ENCODE data around the gene PRLHR. TPM values are rescaled to one million over a fixed set of nuclear protein-coding genes. Genes with fewer than 3 reads are reported as not detected.

The PRLHR gene
- total RNA-seq (2014; rRNA removed) (not detected in 2 replicates), Bru-seq, nascent RNA (not detected), BruChase-seq, experiment 1, labeled RNA remaining after a 6-hour chase (percentile 26 among the genes with signal in this experiment), BruChase-seq, experiment 2, labeled RNA remaining after a 2-hour chase (percentile 25 among the genes with signal in this experiment)
- long read RNA-seq = 0 reads

DNA sequence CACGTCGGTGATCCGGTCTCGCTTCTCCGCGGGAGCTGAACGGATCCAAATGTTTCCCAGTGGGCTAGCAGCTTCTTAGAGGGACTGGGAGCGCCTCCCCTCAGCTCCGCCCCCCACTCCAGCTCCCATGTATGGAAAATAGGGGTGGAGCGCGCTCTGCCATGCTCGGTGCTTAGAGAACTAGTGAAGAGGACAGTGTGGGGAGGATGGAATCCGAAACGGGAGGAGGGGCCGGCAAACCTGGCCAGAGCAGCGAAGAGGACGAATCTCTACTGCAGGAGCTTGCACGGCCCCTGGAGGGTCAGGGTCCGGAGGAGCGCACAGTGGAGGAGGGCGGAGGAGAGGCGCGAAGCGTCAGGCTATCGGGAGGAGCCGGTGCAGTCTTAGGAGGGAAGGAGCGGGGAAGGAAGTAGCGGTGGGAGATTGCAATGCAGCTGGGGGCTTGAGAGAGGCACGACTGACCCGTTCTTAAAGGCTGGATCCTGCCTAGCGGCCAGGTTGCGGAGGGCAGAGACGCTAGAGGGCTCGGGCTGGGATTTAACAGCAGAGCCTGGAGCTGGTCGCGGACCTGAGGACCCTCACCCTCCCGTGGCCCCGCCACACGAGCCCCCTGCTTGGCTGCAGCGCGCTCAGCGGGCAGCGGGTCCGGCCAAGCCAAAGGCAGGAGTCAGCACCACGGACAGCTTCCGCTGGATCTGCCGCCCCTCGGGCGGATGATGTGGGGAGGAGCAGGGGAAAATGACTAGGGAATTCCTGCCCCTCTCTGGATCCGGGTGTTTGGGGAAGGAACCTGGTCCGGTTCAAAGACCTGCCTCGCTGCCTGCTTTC is at the start of gene PRLHR:
Gene PRLHR (minus strand): TSS at position 51 of the 828 bp plus-strand sequence. CDS start 404 bp downstream, outside the sequence.
- no peaks in the 10 kb centered on the region for H3K4me1 ChIP-seq (ENCODE audit: insufficient read depth, low read length)
- no peak within 1 kb of the TSS for H2AFZ ChIP-seq (ENCODE audit: low read length)
- peaks cover 9% of the 10 kb centered on the region; the same call in 1 of the 2 replicates for H3K27me3 ChIP-seq (ENCODE audit: low read length)
- no peak within 1 kb of the TSS for H3K4me3 ChIP-seq (ENCODE audit: low read length)
- no peak within 1 kb of the TSS for H3K4me2 ChIP-seq (ENCODE audit: low read length)
- H4K20me1 ChIP-seq (ENCODE audit: low read length) = no peaks in the 10 kb centered on the region
- H3K79me2 ChIP-seq (ENCODE audit: low read length) = no peaks in the 10 kb centered on the region
- no peaks in the 10 kb centered on the region for H3K36me3 ChIP-seq (ENCODE audit: low read depth, low read length)
- H3K9me3 ChIP-seq (ENCODE audit: low read length) = no peaks in the 10 kb centered on the region
- ChIA-PET POLR2A (ENCODE audit: unreplicated experiment) (no interaction called here), CTCF (no interaction called here)
- no peak within 1 kb of the TSS for H3K9ac ChIP-seq (ENCODE audit: low read length)
- no peaks in the 10 kb centered on the region for H3K9me2 ChIP-seq (replicated peaks; ENCODE audit: low read length)
- ATAC-seq (no peak), DNase-seq (no peak)
- no TSS peak for BruUV-seq (replicated peaks)
- TF ChIP-seq, protein P1, sequence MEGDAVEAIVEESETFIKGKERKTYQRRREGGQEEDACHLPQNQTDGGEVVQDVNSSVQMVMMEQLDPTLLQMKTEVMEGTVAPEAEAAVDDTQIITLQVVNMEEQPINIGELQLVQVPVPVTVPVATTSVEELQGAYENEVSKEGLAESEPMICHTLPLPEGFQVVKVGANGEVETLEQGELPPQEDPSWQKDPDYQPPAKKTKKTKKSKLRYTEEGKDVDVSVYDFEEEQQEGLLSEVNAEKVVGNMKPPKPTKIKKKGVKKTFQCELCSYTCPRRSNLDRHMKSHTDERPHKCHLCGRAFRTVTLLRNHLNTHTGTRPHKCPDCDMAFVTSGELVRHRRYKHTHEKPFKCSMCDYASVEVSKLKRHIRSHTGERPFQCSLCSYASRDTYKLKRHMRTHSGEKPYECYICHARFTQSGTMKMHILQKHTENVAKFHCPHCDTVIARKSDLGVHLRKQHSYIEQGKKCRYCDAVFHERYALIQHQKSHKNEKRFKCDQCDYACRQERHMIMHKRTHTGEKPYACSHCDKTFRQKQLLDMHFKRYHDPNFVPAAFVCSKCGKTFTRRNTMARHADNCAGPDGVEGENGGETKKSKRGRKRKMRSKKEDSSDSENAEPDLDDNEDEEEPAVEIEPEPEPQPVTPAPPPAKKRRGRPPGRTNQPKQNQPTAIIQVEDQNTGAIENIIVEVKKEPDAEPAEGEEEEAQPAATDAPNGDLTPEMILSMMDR (conservative IDR thresholded peaks at IDR 0.05; ENCODE audit: low read depth, low read length) = no peak
- no peak for TF ChIP-seq EZH2 (IDR thresholded peaks at IDR 0.05; ENCODE audit: low read length, unreplicated experiment)
- no peak for TF ChIP-seq EZH2phosphoT487 (IDR thresholded peaks at IDR 0.05; ENCODE audit: borderline replicate concordance, low read length)
- no peaks in the 10 kb centered on the region for H3F3A ChIP-seq (ENCODE audit: low read length, unreplicated experiment)
- intact Hi-C loops (cut with micrococcal nuclease) = no loop called here
- H3K27ac ChIP-seq (ENCODE audit: low read length) = no peak within 1 kb of the TSS

DNA sequence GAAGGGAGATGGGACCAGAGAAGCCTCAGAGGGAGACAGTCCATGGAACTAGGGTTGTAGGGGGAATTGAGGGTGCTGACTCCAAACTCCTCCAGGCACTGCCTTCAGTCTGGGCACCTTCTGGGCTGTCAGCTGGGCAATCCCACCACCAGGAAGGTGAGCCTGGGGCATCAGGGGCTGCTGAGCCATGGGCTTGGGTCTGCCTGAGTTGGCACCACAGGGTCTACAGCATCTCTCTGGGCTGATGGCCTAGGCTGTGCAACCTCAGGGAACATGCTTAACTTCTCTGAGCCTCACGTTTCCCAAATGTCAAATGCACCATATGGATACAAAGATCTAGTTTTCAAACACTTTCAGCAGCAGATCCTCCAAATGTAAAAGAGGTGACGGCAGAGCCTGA is 46.8 kb upstream of the PRLHR start:
- Histone ChIP-seq H4K20me1 (ENCODE audit: low read length) (no peaks in the 10 kb centered on the region), H2AFZ (ENCODE audit: low read length) (no peak overlapping the region), H3K4me3 (ENCODE audit: low read length) (no peak overlapping the region), H3K36me3 (ENCODE audit: low read depth, low read length) (no peaks in the 10 kb centered on the region), H3K27ac (ENCODE audit: low read length) (no peak overlapping the region), H3K9ac (ENCODE audit: low read length) (no peak overlapping the region), H3K79me2 (ENCODE audit: low read length) (no peaks in the 10 kb centered on the region), H3K9me2 (replicated peaks; ENCODE audit: low read length) (no peaks in the 10 kb centered on the region), H3K4me1 (ENCODE audit: insufficient read depth, low read length) (no peaks in the 10 kb centered on the region), H3K9me3 (ENCODE audit: low read length) (no peaks in the 10 kb centered on the region), H3K27me3 (ENCODE audit: low read length) (peaks cover 18% of the 10 kb centered on the region), H3F3A (ENCODE audit: low read length, unreplicated experiment) (no peaks in the 10 kb centered on the region), H3K4me2 (ENCODE audit: low read length) (no peak overlapping the region)
- TF ChIP-seq EZH2phosphoT487 (IDR thresholded peaks at IDR 0.05; ENCODE audit: borderline replicate concordance, low read length) = no peak
- TF ChIP-seq, protein P1 (conservative IDR thresholded peaks at IDR 0.05; ENCODE audit: low read depth, low read length) = no peak
- no peak for TF ChIP-seq EZH2 (IDR thresholded peaks at IDR 0.05; ENCODE audit: low read length, unreplicated experiment)
- ATAC-seq (no peak), DNase-seq (no peak)
- BruUV-seq (replicated peaks) = no TSS peak
- POLR2A ChIA-PET (ENCODE audit: unreplicated experiment) = no interaction called here
- CTCF ChIA-PET = no interaction called here
- intact Hi-C loops (cut with micrococcal nuclease) = no loop called here

DNA sequence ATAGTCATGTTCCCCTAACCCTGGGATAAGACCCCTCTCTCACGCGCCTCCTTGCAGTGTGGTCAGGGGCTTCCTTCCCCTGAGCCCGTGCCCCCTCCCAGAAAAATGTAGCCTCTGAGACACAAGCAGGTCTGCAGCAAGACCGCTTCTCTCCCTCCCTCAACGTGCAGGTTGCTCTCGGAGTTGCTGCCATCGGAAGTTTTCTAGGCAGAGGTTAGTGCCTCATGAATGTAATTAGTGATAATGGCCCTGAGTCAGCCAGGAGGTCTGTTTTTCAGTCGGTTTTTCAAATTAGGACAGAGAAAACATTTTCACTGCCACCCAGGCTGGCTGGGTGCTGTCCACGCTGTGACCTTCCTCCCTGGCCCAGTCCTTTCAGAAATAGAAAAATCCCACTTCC is 43.2 kb upstream of the PRLHR start:
- Histone ChIP-seq H3K36me3 (ENCODE audit: low read depth, low read length) (no peaks in the 10 kb centered on the region), H3K4me2 (ENCODE audit: low read length) (no peak overlapping the region), H3K4me3 (ENCODE audit: low read length) (no peak overlapping the region), H3K27me3 (ENCODE audit: low read length) (peaks cover 36% of the 10 kb centered on the region), H3K9me2 (replicated peaks; ENCODE audit: low read length) (no peaks in the 10 kb centered on the region), H4K20me1 (ENCODE audit: low read length) (no peaks in the 10 kb centered on the region), H3K9ac (ENCODE audit: low read length) (no peak overlapping the region), H3F3A (ENCODE audit: low read length, unreplicated experiment) (no peaks in the 10 kb centered on the region), H3K27ac (ENCODE audit: low read length) (no peak overlapping the region), H2AFZ (ENCODE audit: low read length) (no peak overlapping the region), H3K4me1 (ENCODE audit: insufficient read depth, low read length) (no peaks in the 10 kb centered on the region), H3K79me2 (ENCODE audit: low read length) (no peaks in the 10 kb centered on the region), H3K9me3 (ENCODE audit: low read length) (no peaks in the 10 kb centered on the region)
- BruUV-seq (replicated peaks) = no TSS peak
- ATAC-seq (no peak), DNase-seq (no peak)
- intact Hi-C loops (cut with micrococcal nuclease) = no loop called here
- POLR2A ChIA-PET (ENCODE audit: unreplicated experiment) = no interaction called here
- TF ChIP-seq, protein P1 (conservative IDR thresholded peaks at IDR 0.05; ENCODE audit: low read depth, low read length) = no peak
- TF ChIP-seq EZH2 (IDR thresholded peaks at IDR 0.05; ENCODE audit: low read length, unreplicated experiment) (no peak), EZH2phosphoT487 (IDR thresholded peaks at IDR 0.05; ENCODE audit: borderline replicate concordance, low read length) (no peak)
- CTCF ChIA-PET = no interaction called here

All from PC-3 (cell line).